HFF-Myc (cell line): Measurements from ENCODE around the gene CCT2.

Experiments
- DNase-seq: peaks from one replicate; pipeline ENCODE4 v3.0.0-alpha.2; 2011; ENCODE audit warnings: low read depth; ENCODE audit errors: extremely low read depth
- H3K4me3 ChIP-seq: replicated peaks from 2 replicates; pipeline ENCODE4 v1.5.1; 2011; ENCODE audit warnings: low read depth, mild to moderate bottlenecking, control low read depth, low read length
- CTCF ChIP-seq: IDR thresholded peaks from 2 replicates; pipeline ENCODE4 v1.5.1; 2012; ENCODE audit warnings: mild to moderate bottlenecking, low read depth, low read length, control low read depth; ENCODE audit errors: missing control alignments

Gene CCT2

GRCh38 chr12:69633061-69633460 lies 47.8 kb downstream of the CCT2 start:
- DNase-seq: no peak
- no peak overlapping the region for H3K4me3 ChIP-seq
- no peak for TF ChIP-seq CTCF

- TF ChIP-seq CTCF: peak; percentile 95
- no peak overlapping the region for H3K4me3 ChIP-seq
- peak; percentile 44 for DNase-seq
Measured at GRCh38 chr12:69639400-69640016, 54.2 kb downstream of the CCT2 start.

GRCh38 chr12:69641546-69641945 lies 56.3 kb downstream of the CCT2 start:
- H3K4me3 ChIP-seq: no peak overlapping the region
- TF ChIP-seq CTCF: no peak
- no peak for DNase-seq

- no peak for DNase-seq
- H3K4me3 ChIP-seq: no peak overlapping the region
- TF ChIP-seq CTCF: no peak
Measured at GRCh38 chr12:69642531-69642930, 57.3 kb downstream of the CCT2 start.

GRCh38 chr12:69644511-69644910 lies 59.3 kb downstream of the CCT2 start:
- DNase-seq: no peak
- no peak for TF ChIP-seq CTCF
- no peak overlapping the region for H3K4me3 ChIP-seq

- no peak for DNase-seq
- H3K4me3 ChIP-seq: no peak overlapping the region
- TF ChIP-seq CTCF: no peak
Measured at GRCh38 chr12:69645031-69645430, 59.8 kb downstream of the CCT2 start.

GRCh38 chr12:69647178-69647577 lies 61.9 kb downstream of the CCT2 start:
- no peak overlapping the region for H3K4me3 ChIP-seq
- no peak for TF ChIP-seq CTCF
- DNase-seq: no peak
